PFSK-1 (cell line): Measurements from ENCODE around the gene TEX53.

Experiments used
- FOXP2 ChIP-seq: optimal IDR thresholded peaks from 2 replicates; pipeline ENCODE3; 2011; ENCODE audit warnings: borderline replicate concordance, control low read depth, inconsistent platforms; ENCODE audit not compliant: insufficient read depth; ENCODE audit errors: extremely low read length, extremely low read depth
- POLR2AphosphoS5 ChIP-seq: IDR thresholded peaks from 2 replicates; pipeline ENCODE4 v1.6.1; 2012; ENCODE audit warnings: low read depth, mild to moderate bottlenecking, control low read depth, low read length, moderate library complexity
- REST ChIP-seq, 2 experiments: IDR thresholded peaks; 2 replicates each; pipeline versions ENCODE4 v1.6.1 to v1.8.0; 2011 to 2012; ENCODE audit warnings: low read depth in 2 of 2, low read length in 2 of 2, control low read depth in 1 of 2, inconsistent platforms in 1 of 2, mild to moderate bottlenecking in 1 of 2, moderate library complexity in 1 of 2; ENCODE audit not compliant: insufficient read depth in 1 of 2
- SIN3A ChIP-seq: IDR thresholded peaks from 2 replicates; pipeline ENCODE4 v1.6.1; 2012; ENCODE audit warnings: mild to moderate bottlenecking, low read length, moderate library complexity, borderline replicate concordance; ENCODE audit not compliant: insufficient read depth
- TAF1 ChIP-seq: IDR thresholded peaks from 2 replicates; pipeline ENCODE4 v1.6.1; 2012; ENCODE audit warnings: low read length, control low read depth, borderline replicate concordance; ENCODE audit not compliant: insufficient read depth

Gene TEX53

GRCh38 chr9:114666401-114666800, 8.8 kb upstream of the TEX53 start:
- no peak for TF ChIP-seq POLR2AphosphoS5
- TF ChIP-seq TAF1: no peak
- no peak for TF ChIP-seq FOXP2
- no peak for TF ChIP-seq SIN3A
- no peak for TF ChIP-seq REST (IDR thresholded peaks at IDR 0.05; ENCODE audit: insufficient read depth in 1 of 2, low read depth in 2 of 2, low read length in 2 of 2)

- TF ChIP-seq FOXP2: no peak
- TF ChIP-seq POLR2AphosphoS5: no peak
- no peak for TF ChIP-seq SIN3A
- no peak for TF ChIP-seq REST (IDR thresholded peaks at IDR 0.05; ENCODE audit: insufficient read depth in 1 of 2, low read depth in 2 of 2, low read length in 2 of 2)
- no peak for TF ChIP-seq TAF1
Measured at GRCh38 chr9:114664181-114664580, 6.6 kb upstream of the TEX53 start.

- TF ChIP-seq SIN3A: no peak
- TF ChIP-seq TAF1: no peak
- no peak for TF ChIP-seq POLR2AphosphoS5
- TF ChIP-seq REST (IDR thresholded peaks at IDR 0.05; ENCODE audit: insufficient read depth in 1 of 2, low read depth in 2 of 2, low read length in 2 of 2): no peak
- TF ChIP-seq FOXP2: no peak
Measured at GRCh38 chr9:114662081-114662989, 4.7 kb upstream of the TEX53 start.

- TF ChIP-seq SIN3A: no peak
- TF ChIP-seq REST (IDR thresholded peaks at IDR 0.05; ENCODE audit: insufficient read depth in 1 of 2, low read depth in 2 of 2, low read length in 2 of 2): no peak
- TF ChIP-seq FOXP2: no peak
- no peak for TF ChIP-seq TAF1
- no peak for TF ChIP-seq POLR2AphosphoS5
Measured at GRCh38 chr9:114656301-114656700, 1.3 kb downstream of the TEX53 start.
